D721Med (cell line): ENCODE data around the gene TMEM139.

Experiments
- DNase-seq: peaks from one replicate; pipeline ENCODE4 v3.0.0; 2011; ENCODE audit warnings: low spot score; ENCODE audit not compliant: insufficient read length
- FAIRE-seq: peaks from 2 replicates; lab custom pipeline; 2011; peaks lifted over from hg19 to GRCh38; lab: Jason Lieb, UNC
- TF ChIP-seq, protein P1 (sequence below): IDR thresholded peaks from 2 replicates; pipeline ENCODE4 v1.5.1; 2012; ENCODE audit warnings: mild to moderate bottlenecking, control low read depth; ENCODE audit not compliant: insufficient read depth; ENCODE audit errors: missing control alignments

Gene TMEM139

DNA sequence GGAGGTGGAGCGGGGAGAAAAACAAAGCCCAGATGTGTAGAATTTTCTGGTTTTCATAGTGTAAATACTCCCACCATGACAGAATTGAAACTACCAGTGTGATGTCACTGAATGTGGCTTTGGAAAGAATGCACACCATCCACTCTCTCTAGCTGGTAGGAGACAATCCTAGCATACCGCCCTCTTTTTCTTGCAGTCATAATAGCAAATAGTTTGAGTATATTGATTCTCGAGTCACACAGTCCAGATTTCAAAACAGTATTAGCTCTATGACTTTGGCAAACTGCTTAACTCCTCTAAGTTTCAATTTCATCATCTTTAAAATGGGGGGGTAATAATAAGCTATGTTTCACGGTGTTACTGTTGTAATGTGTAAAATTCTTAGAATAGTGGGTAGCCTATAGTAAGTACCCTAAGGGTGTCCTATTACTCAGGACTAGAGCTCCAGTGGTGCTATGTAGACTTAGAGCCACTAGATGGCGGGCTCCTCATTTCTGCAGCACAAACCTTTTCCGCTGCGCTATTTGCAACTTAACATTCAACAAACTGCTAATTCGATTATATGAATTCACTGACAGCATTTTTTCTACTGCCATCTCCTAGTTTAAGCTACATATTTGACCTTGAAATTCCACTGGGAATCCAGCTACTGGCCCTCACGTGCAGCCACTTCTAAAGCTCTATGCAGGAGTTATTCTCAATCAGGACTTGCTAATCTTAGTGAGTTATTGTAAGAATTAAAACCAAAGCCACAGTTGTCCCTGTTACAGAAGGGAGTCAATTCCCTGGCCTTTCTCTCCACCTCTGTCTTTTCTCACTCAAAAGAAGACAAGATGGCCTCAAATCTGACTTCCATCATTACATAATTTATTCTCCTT lies 44.2 kb upstream of the TMEM139 start:
- FAIRE-seq (no peak), DNase-seq (no peak)
- TF ChIP-seq, protein P1, sequence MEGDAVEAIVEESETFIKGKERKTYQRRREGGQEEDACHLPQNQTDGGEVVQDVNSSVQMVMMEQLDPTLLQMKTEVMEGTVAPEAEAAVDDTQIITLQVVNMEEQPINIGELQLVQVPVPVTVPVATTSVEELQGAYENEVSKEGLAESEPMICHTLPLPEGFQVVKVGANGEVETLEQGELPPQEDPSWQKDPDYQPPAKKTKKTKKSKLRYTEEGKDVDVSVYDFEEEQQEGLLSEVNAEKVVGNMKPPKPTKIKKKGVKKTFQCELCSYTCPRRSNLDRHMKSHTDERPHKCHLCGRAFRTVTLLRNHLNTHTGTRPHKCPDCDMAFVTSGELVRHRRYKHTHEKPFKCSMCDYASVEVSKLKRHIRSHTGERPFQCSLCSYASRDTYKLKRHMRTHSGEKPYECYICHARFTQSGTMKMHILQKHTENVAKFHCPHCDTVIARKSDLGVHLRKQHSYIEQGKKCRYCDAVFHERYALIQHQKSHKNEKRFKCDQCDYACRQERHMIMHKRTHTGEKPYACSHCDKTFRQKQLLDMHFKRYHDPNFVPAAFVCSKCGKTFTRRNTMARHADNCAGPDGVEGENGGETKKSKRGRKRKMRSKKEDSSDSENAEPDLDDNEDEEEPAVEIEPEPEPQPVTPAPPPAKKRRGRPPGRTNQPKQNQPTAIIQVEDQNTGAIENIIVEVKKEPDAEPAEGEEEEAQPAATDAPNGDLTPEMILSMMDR: peak; percentile 82

DNA sequence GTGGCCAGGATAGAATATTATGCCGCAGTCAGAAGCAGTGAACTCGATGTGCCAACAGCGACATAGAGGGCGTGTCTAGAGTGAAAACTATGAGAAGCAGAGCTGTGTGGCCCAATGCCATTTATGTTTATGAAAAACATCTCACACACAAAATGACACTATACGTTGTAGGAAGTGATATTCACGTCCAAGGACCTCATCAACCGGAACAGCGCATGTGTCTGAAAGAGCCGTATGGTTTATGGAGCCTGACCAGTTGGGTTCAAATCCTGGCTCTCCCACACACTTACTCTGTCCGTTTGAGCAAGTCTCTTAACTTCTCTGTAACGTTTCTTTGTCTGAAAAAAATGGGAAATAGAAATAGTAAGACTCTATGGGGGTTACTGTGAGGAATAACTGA lies 42.5 kb upstream of the TMEM139 start:
- DNase-seq (no peak), FAIRE-seq (no peak)
- TF ChIP-seq, protein P1: no peak

DNA sequence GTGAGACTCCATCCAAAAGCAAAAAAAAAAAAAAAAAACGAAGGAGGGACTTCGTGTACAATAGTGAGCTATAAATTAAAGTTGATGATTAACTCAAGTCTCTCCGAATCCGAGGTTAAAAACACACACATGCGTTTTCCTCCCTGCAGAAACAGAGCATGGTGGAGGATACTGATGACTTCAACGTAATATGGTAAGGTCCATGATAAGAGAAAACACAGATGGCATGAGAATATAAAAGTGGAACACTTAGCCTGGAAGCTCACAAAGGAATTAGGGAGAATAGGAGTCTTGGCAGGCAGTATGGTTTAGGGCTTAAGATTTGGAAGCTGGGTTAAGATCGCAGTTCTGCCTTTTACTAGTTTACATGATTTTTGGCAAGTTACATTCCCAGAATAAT lies 41.6 kb upstream of the TMEM139 start:
- TF ChIP-seq, protein P1: no peak
- no peak for FAIRE-seq
- no peak for DNase-seq

DNA sequence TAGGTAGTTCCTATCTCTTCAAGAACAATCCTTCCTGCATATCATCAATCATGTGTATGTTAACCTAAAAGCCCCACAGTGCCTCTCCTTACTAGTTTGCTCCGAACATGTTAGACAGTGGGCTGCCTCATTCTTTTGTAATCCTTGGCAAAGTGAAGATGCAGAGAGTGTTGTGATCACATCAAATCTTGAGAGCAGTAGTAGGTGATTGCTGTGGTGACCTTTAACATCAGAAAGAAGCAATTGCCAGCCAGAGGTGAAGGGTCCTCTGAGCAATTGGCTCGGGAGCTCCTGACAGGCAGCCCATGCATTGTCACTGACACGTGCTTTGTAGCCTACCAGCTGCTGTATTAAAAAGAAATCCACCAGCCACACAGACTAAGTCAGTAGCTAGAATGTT lies 41.1 kb upstream of the TMEM139 start:
- FAIRE-seq: no peak
- DNase-seq: no peak
- TF ChIP-seq, protein P1: no peak

DNA sequence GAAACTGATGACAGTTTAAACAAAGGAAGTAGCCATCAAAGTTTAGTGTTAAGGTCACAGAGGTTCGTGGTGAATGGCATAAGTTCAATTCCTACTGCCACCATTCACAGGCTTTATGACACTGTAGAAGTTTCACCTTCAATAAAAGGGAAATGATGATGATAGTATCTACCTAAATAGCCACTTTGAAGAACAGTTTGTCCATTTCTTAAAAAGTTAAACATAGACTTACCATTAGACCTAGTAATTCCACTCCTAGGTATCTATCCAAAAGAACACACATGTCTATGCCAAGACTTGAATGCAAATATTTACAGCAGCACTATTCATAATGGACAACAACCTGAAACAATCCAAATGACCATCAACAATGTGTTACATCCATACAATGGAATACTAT lies 40.4 kb upstream of the TMEM139 start:
- TF ChIP-seq, protein P1: no peak
- FAIRE-seq (no peak), DNase-seq (no peak)

DNA sequence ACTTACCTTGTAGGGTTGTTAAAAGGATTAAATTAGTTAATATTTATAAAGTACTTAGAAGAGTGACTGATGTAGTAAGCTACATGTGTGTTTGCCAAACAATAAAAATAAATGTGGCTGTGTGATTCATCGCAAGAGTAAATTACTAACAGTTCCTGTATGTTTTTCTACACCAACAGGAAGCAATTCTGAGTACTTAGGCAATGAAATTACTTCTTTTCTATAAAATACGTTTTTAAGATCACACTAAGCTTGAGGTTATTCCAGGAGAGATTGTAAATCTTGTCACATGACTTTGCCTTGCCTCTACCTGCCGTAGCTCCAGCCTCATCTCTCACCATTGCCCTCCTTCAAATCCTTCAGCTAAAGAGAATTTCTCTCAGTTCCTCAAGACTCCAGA lies 39.6 kb upstream of the TMEM139 start:
- no peak for FAIRE-seq
- TF ChIP-seq, protein P1: no peak
- DNase-seq: no peak

DNA sequence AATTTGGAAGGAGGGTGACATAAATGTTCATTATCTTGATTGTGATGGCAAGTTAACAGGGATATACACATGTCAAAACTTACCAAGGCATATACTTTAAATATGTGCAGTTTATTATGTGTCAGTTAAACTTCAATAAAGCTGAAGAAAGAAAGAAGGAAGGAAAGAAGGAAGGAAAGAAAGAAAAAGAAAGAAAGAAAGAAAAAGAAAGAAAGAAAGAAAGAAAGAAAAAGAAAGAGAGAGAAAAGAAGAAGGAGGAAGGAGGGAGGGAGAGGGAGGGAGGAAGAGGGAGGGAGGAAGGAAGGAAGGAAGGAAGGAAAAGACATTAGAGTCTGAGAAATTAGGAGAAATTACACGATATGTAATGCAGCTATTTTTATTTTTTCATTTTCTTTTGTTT lies 37.4 kb upstream of the TMEM139 start:
- no peak for DNase-seq
- no peak for FAIRE-seq
- TF ChIP-seq, protein P1: no peak
